ENCODE results near the gene PACC1.

DNA sequence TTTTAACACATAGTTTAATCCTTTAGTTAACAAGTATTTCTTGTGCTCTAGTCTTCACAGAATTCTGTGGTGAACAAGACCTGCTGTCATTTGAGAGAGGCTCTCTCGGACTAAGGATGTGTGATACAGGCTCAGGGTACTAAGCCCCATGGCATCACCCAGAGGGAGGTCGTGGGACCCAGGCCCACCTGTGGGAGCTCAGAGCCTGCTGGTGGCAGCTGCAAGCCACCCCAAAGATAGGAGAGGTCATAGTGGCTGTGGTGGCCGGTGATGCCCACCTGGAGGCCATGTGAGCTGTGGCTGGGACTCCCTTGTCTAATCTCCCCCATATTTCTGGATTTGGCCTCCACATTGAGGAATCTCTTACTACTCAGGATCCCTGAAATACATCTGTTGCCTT lies 40.1 kb upstream of the PACC1 start:
- TF ChIP-seq CTCF (IDR thresholded peaks at IDR 0.05 in 8 of 11, conservative IDR thresholded peaks at IDR 0.05 in 3 of 11) (no peak), POLR2A (IDR thresholded peaks at IDR 0.05) (no peak), POLR2AphosphoS5 (IDR thresholded peaks at IDR 0.05) (no peak)
